ENCODE measurements around the gene GLYATL3. TPM values are rescaled to one million over a fixed set of nuclear protein-coding genes. Genes with fewer than 3 reads are reported as not detected.
"Not testable (repeated sequence)": the region's sequence is repeated elsewhere in the genome, so short reads cannot be mapped to it uniquely, and the experiment has no call there.

The GLYATL3 gene
- total RNA-seq, 1 donor from 2014 or later: not detected

DNA sequence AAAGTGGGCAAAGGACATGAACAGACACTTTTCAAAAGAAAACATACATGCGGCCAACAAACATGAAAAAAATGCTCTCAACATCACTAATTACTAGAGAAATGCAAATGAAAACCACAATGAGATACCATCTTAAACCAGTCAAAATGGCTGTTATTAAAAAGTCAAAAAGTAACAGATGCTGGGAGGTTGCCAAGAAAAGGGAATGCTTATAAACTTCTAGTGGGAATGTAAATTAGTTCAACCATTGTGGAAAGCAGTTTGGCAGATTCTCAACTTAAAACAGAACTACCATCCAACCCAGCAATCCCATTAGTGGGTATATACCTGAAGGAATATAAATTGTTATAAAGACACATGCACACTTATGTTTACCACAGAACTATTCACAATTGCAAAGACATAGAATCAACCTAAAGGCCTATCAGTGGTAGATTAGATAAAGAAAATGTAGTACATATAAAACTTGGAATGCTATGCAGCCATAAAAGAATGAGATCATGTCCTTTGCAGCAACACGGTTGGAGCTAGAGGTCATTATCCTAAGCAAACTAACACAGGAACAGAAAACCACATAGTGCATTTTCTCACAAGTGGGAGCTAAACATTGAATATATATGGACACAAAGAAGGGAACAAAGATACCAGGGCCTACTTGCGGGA lies 20.3 kb upstream of the GLYATL3 start:
- peaks cover 26% of the 10 kb centered on the region for H3K36me3 Mint-ChIP-seq (ENCODE audit: low read depth)
- TF ChIP-seq, protein P1, sequence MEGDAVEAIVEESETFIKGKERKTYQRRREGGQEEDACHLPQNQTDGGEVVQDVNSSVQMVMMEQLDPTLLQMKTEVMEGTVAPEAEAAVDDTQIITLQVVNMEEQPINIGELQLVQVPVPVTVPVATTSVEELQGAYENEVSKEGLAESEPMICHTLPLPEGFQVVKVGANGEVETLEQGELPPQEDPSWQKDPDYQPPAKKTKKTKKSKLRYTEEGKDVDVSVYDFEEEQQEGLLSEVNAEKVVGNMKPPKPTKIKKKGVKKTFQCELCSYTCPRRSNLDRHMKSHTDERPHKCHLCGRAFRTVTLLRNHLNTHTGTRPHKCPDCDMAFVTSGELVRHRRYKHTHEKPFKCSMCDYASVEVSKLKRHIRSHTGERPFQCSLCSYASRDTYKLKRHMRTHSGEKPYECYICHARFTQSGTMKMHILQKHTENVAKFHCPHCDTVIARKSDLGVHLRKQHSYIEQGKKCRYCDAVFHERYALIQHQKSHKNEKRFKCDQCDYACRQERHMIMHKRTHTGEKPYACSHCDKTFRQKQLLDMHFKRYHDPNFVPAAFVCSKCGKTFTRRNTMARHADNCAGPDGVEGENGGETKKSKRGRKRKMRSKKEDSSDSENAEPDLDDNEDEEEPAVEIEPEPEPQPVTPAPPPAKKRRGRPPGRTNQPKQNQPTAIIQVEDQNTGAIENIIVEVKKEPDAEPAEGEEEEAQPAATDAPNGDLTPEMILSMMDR (IDR thresholded peaks at IDR 0.05): no peak
- no peak overlapping the region for H3K4me3 Mint-ChIP-seq
- no peaks in the 10 kb centered on the region for H3K4me1 Mint-ChIP-seq
- no peak overlapping the region for H3K27ac Mint-ChIP-seq
- ChIA-PET CTCF (no interaction called here), POLR2A (no interaction called here)
- DNase-seq (no peak), ATAC-seq (ENCODE audit: low read depth) (no peak)
- intact Hi-C loops (cut with micrococcal nuclease): no loop called here
- H3K27me3 Mint-ChIP-seq: no peaks in the 10 kb centered on the region
- no peaks in the 10 kb centered on the region for H3K9me3 Mint-ChIP-seq

- H3K27me3 Mint-ChIP-seq; ATAC-seq (ENCODE audit: low read depth); H3K9me3 Mint-ChIP-seq; intact Hi-C loops (cut with micrococcal nuclease); H3K27ac Mint-ChIP-seq; H3K4me3 Mint-ChIP-seq; H3K4me1 Mint-ChIP-seq; POLR2A ChIA-PET; CTCF ChIA-PET; DNase-seq: not testable (repeated sequence)
- H3K36me3 Mint-ChIP-seq (ENCODE audit: low read depth): peaks cover 27% of the 10 kb centered on the region
These were observed 17.9 kb upstream of the GLYATL3 start for GRCh38 chr6:49481846-49482245.

GRCh38 chr6:49483380-49483779 lies 16.3 kb upstream of the GLYATL3 start:
- H3K4me3 Mint-ChIP-seq; DNase-seq; POLR2A ChIA-PET; H3K27ac Mint-ChIP-seq; H3K9me3 Mint-ChIP-seq; ATAC-seq (ENCODE audit: low read depth); CTCF ChIA-PET; intact Hi-C loops (cut with micrococcal nuclease); H3K27me3 Mint-ChIP-seq; H3K4me1 Mint-ChIP-seq: not testable (repeated sequence)
- H3K36me3 Mint-ChIP-seq (ENCODE audit: low read depth): peaks cover 34% of the 10 kb centered on the region

GRCh38 chr6:49490633-49491032 lies 9.1 kb upstream of the GLYATL3 start:
- Mint-ChIP-seq H3K9me3 (no peaks in the 10 kb centered on the region), H3K27ac (no peak overlapping the region), H3K4me1 (no peaks in the 10 kb centered on the region), H3K36me3 (ENCODE audit: low read depth) (peaks cover 55% of the 10 kb centered on the region), H3K4me3 (no peak overlapping the region), H3K27me3 (no peaks in the 10 kb centered on the region)
- CTCF ChIA-PET: no interaction called here
- ATAC-seq (ENCODE audit: low read depth): no peak
- TF ChIP-seq, protein P1 (IDR thresholded peaks at IDR 0.05): no peak
- POLR2A ChIA-PET: no interaction called here
- intact Hi-C loops (cut with micrococcal nuclease): no loop called here
- DNase-seq: no peak

GRCh38 chr6:49497304-49497703 lies 2.4 kb upstream of the GLYATL3 start:
- DNase-seq (no peak), ATAC-seq (ENCODE audit: low read depth) (no peak)
- TF ChIP-seq, protein P1 (IDR thresholded peaks at IDR 0.05): no peak
- Mint-ChIP-seq H3K4me1 (no peaks in the 10 kb centered on the region), H3K27ac (no peak overlapping the region), H3K27me3 (no peaks in the 10 kb centered on the region), H3K36me3 (ENCODE audit: low read depth) (peaks cover 13% of the 10 kb centered on the region), H3K4me3 (no peak overlapping the region), H3K9me3 (no peaks in the 10 kb centered on the region)
- ChIA-PET CTCF (no interaction called here), POLR2A (no interaction called here)
- intact Hi-C loops (cut with micrococcal nuclease): no loop called here

DNA sequence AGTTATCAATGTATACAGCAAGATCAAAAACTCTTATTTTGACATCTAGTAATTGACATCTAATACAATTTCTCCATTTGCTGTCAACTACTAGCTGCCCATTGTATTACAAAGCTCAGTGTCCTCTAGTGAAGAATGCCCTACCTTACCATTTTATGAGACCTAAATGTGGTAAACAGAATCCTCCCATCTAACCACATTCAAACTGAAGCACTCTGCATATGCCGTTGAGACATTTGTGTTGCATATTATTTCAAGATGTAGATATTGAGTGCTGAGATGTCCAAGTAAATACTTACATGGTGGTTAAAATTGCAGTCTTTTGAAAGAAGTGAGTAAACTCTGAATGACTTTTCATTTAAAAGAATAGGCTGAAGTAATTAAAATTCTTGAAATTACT lies 597 bp upstream of the GLYATL3 start:
- intact Hi-C loops (cut with micrococcal nuclease): no loop called here
- ATAC-seq (ENCODE audit: low read depth) (no peak), DNase-seq (no peak)
- ChIA-PET CTCF (no interaction called here), POLR2A (no interaction called here)
- TF ChIP-seq, protein P1 (IDR thresholded peaks at IDR 0.05): no peak
- H3K4me1 Mint-ChIP-seq: no peaks in the 10 kb centered on the region
- H3K27me3 Mint-ChIP-seq: peaks cover 3% of the 10 kb centered on the region
- peaks cover 6% of the 10 kb centered on the region for H3K36me3 Mint-ChIP-seq (ENCODE audit: low read depth)
- H3K4me3 Mint-ChIP-seq: no peak overlapping the region
- H3K27ac Mint-ChIP-seq: no peak overlapping the region
- H3K9me3 Mint-ChIP-seq: no peaks in the 10 kb centered on the region

All from activated B cell treated with CpG ODN at 0.5 μM for 24 hours (primary cell).